Esophagus squamous epithelium (tissue), 5 donors: Measurements from ENCODE around the gene RSAD1. TPM values are rescaled to one million over a fixed set of nuclear protein-coding genes. Genes with fewer than 3 reads are reported as not detected.

Source experiments
- DNase-seq: peaks from one replicate; lab custom pipeline; 2025; lab: John Stamatoyannopoulos, UW
- H3K27ac ChIP-seq, 4 donors: fragments of 200-600 bp; sonication (generic); one replicate each; pipeline ENCODE4 v1.5.1; 2016 to 2019; ENCODE audit warnings: mild to moderate bottlenecking in 1 of 4
- H3K27me3 ChIP-seq, 4 donors: fragments of 200-600 bp; sonication (generic); 1 replicate in 3 of 4; 2 replicates in 1 of 4; pipeline versions ENCODE4 v1.5.1 to v1.6.0; 2017 to 2021; ENCODE audit warnings: antibody characterized with exemption in 1 of 4
- H3K36me3 ChIP-seq, 3 donors: fragments of 200-600 bp; sonication (generic); one replicate each; pipeline ENCODE4 v1.5.1; 2016 to 2019
- H3K4me1 ChIP-seq, 3 donors: fragments of 200-600 bp; sonication (generic); one replicate each; pipeline ENCODE4 v1.5.1; 2017 to 2019
- H3K4me3 ChIP-seq, 4 donors: fragments of 200-600 bp; sonication (generic); 1 replicate in 3 of 4; 2 replicates in 1 of 4; pipeline ENCODE4 v1.5.1; 2016 to 2019; ENCODE audit warnings: mild to moderate bottlenecking in 2 of 4, moderate library complexity in 1 of 4
- H3K9me3 ChIP-seq, 3 donors: fragments of 200-600 bp; sonication (generic); one replicate each; pipeline ENCODE4 v1.5.1; 2016 to 2019
- CTCF ChIP-seq, 6 experiments: fragments of 450-650 bp in 4 of 6; fragments of 200-600 bp in 2 of 6; sonication (generic) in 2 of 6; IDR thresholded peaks; one replicate each; pipeline ENCODE4 v1.5.1; 2016 to 2019; ENCODE audit warnings: antibody characterized with exemption in 6 of 6, mild to moderate bottlenecking in 4 of 6, moderate library complexity in 4 of 6
- POLR2A ChIP-seq, 4 donors: fragments of 450-650 bp; IDR thresholded peaks; one replicate each; pipeline ENCODE4 v1.6.1; 2017; ENCODE audit warnings: antibody characterized with exemption in 4 of 4, mild to moderate bottlenecking in 4 of 4, moderate library complexity in 3 of 4
- WGBS, 2 donors: methylation state at CpG; one replicate each; pipeline ENCODE4 v1.1.5; 2018; 5-methylcytosine and 5-hydroxymethylcytosine counted together
- intact Hi-C: fragments of 100-400 bp; cut with DNase I; formaldehyde crosslinking; loops from one replicate; pipeline ENCODE4 v1.15.0; 2022
- total RNA-seq, 4 donors: library from RNA; depleted of rRNA; stranded (reverse); fragments of >200 nt; gene quantifications; one replicate each; pipeline ENCODE4 v1.1.0, GENCODE V29; 2016
- donor health status: DM: yes; HTN: yes; CAD: no.

Gene RSAD1
- total RNA-seq, 4 donors from 2014 or later = 9.1 to 19.3 (median 14.2) TPM

- Histone ChIP-seq H3K4me3 (no peak overlapping the region), H3K4me1 (peaks cover under 1 to 20% (median 4%) of the 10 kb centered on the region in 3 donors), H3K27ac (no peak overlapping the region), H3K27me3 (no peaks in the 10 kb centered on the region), H3K9me3 (no peaks in the 10 kb centered on the region), H3K36me3 (peaks cover 0 to under 1% (median 0%) of the 10 kb centered on the region in 3 donors)
- no peak for DNase-seq
- no peak for TF ChIP-seq CTCF (IDR thresholded peaks at IDR 0.05)
- TF ChIP-seq POLR2A (IDR thresholded peaks at IDR 0.05) = no peak
- intact Hi-C loops = no loop called here
- WGBS, 2 donors = 95 to 98% methylated on average over 4 of the region's 4 CpGs
These were observed 41.3 kb upstream of the RSAD1 start for GRCh38 chr17:50437409-50437808.

- DNase-seq = no peak
- H3K9me3 ChIP-seq = no peaks in the 10 kb centered on the region
- no peaks in the 10 kb centered on the region for H3K27me3 ChIP-seq
- WGBS, 2 donors = 88 to 98% methylated on average over 4 of the region's 4 CpGs
- intact Hi-C loops = no loop called here
- no peak overlapping the region for H3K4me3 ChIP-seq
- no peak overlapping the region for H3K27ac ChIP-seq
- TF ChIP-seq POLR2A (IDR thresholded peaks at IDR 0.05) = no peak
- TF ChIP-seq CTCF (IDR thresholded peaks at IDR 0.05) = no peak
- no peaks in the 10 kb centered on the region for H3K36me3 ChIP-seq
- H3K4me1 ChIP-seq = peaks cover 7 to 36% (median 13%) of the 10 kb centered on the region in 3 donors
These were observed 39.7 kb upstream of the RSAD1 start for GRCh38 chr17:50439008-50439407.

GRCh38 chr17:50440172-50440837, 38.4 kb upstream of the RSAD1 start:
- no peaks in the 10 kb centered on the region for H3K36me3 ChIP-seq
- intact Hi-C loops = no loop called here
- peaks cover 7 to 40% (median 13%) of the 10 kb centered on the region in 3 donors for H3K4me1 ChIP-seq
- H3K9me3 ChIP-seq = no peaks in the 10 kb centered on the region
- no peaks in the 10 kb centered on the region for H3K27me3 ChIP-seq
- H3K4me3 ChIP-seq = no peak overlapping the region
- no peak for DNase-seq
- TF ChIP-seq CTCF (IDR thresholded peaks at IDR 0.05) = no peak
- TF ChIP-seq POLR2A (IDR thresholded peaks at IDR 0.05) = no peak
- WGBS, 2 donors = 41 to 49% methylated on average over 2 to 3 of the region's 4 CpGs
- peak overlapping the region in 2 of 4 donors; percentile 3 to 36 for H3K27ac ChIP-seq

- H3K36me3 ChIP-seq = no peaks in the 10 kb centered on the region
- WGBS, 2 donors = 78 to 89% methylated on average over 8 to 10 of the region's 10 CpGs
- H3K4me3 ChIP-seq = no peak overlapping the region
- no peaks in the 10 kb centered on the region for H3K27me3 ChIP-seq
- DNase-seq = no peak
- TF ChIP-seq POLR2A (IDR thresholded peaks at IDR 0.05) = no peak
- no peak for TF ChIP-seq CTCF (IDR thresholded peaks at IDR 0.05)
- intact Hi-C loops = no loop called here
- peaks cover 7 to 40% (median 13%) of the 10 kb centered on the region in 3 donors for H3K4me1 ChIP-seq
- no peaks in the 10 kb centered on the region for H3K9me3 ChIP-seq
- peak overlapping the region in 1 of 4 donors; percentile 3 for H3K27ac ChIP-seq
These were observed 37.5 kb upstream of the RSAD1 start for GRCh38 chr17:50440838-50441829.
